CD4-positive, alpha-beta T cell treated with Interleukin-15 for 1 hour (primary cell): ENCODE measurements around the gene KCNH8.

Experiments
- DNase-seq: peaks from one replicate; pipeline ENCODE4 v3.0.0-alpha.2; 2020

Gene KCNH8

DNA sequence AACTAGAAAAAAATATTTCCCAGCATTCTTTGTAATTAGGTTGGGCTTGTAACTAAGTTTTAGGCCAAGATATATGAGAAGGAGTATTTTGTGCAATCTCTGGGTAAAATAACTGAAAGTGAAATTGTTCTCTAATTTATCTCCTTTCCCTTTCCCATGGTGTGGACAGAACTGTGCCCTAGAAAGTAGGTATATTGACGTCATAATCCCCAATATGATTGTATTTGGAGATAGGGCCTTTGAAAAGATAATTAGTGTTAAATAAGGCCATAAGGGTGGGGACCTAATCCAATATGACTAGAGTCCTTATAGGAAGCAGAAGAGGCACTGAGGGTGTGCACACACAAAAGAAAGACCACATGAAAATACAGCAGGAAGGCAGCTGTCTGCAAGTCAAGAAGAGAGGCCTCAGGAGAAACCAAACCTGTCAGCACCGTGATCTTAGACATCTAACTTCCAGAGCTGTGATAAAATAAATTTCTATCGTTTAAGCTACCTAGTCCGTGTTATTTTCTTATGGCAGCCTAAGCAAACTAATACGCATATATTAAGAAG lies 106.6 kb downstream of the KCNH8 start:
- no peak for DNase-seq

- DNase-seq, result no peak
Measured at GRCh38 chr3:19256313-19256712, 108.0 kb downstream of the KCNH8 start.

GRCh38 chr3:19263606-19264005 lies 115.3 kb downstream of the KCNH8 start:
- no peak for DNase-seq

DNA sequence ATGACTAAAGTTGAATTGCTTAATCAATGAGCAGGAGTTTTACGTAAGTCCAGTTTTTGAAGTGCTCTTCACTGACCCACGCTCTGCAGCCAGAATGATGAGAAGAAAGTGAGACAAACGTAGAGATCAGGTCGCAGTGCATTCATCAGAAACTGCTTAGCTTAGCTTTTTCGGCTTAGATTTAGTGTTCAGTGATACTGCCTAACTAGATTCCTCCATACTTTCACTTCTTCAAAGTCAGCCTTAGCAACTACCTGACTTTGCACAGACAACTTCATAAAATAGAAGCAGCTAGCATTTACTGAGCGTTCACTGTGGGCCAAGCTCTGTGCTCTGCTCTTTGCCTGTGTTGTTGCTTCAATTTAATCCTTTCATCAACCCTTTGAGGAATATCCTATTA lies 116.1 kb downstream of the KCNH8 start:
- no peak for DNase-seq

GRCh38 chr3:19267040-19267439 lies 118.7 kb downstream of the KCNH8 start:
- DNase-seq, result no peak

- no peak for DNase-seq
Measured at GRCh38 chr3:19270481-19270880, 122.2 kb downstream of the KCNH8 start.

GRCh38 chr3:19272296-19272695 lies 124.0 kb downstream of the KCNH8 start:
- DNase-seq, result no peak

- DNase-seq, result no peak
Measured at GRCh38 chr3:19273091-19273490, 124.8 kb downstream of the KCNH8 start.

DNA sequence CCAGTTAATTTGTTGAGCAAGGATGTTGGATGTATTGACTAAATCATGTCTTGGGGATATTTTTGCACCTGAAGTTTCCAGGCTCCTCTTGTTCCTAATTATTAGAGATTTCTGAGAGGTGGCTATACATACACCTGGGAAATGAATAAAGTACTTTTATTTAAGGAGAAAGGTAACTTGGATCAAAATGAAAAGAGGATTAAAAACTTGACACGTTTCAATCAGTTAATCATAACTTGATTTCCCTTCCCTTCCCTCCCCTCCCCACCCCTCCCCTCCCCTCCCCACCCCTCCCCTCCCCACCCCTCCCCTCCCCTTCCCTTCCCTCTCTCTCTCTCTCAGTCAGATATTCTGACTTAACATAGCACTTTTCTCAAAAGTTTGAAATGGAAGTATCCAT lies 126.3 kb downstream of the KCNH8 start:
- no peak for DNase-seq

- DNase-seq, result no peak
Measured at GRCh38 chr3:19284974-19285373, 136.7 kb downstream of the KCNH8 start.

GRCh38 chr3:19293295-19293694 lies 145.0 kb downstream of the KCNH8 start:
- no peak for DNase-seq

DNA sequence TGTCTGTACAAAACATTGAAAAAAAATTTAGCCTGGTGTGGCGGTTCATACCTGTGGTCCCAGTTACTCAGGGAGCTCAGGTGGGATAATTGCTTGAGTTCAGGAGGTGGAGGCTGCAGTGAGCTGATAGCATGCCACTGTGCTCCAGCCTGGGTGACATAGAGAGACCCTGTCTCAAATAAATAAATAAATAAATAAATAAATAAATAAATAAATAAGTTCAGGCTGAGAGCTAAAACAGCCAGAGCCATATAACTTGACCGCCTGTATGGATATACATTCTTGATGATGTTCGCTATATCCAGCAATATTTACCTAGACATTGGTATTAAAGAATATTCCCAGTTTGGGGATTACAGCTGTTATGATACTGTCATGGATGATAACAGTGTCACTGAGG lies 146.9 kb downstream of the KCNH8 start:
- DNase-seq, result no peak

DNA sequence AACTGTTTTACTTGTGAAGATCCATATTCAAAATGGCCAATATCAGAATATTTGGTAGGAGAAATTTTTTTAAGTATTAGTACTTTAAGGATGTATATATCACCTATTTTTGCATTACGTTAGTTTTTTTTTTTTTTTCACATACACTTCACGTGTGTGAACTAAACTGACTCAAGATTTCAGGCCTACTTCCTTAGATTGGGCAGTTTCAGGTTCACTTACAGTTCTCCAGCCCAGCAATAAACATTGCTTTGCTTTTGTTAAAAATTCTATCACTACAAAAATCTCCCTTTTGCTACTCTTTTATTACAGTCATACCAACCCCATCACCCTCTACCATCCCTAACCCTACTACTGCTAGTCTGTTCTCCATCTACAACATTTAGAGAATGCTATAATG lies 183.6 kb downstream of the KCNH8 start:
- DNase-seq, result no peak

- DNase-seq, result no peak
Measured at GRCh38 chr3:19334120-19334519, 185.8 kb downstream of the KCNH8 start.

DNA sequence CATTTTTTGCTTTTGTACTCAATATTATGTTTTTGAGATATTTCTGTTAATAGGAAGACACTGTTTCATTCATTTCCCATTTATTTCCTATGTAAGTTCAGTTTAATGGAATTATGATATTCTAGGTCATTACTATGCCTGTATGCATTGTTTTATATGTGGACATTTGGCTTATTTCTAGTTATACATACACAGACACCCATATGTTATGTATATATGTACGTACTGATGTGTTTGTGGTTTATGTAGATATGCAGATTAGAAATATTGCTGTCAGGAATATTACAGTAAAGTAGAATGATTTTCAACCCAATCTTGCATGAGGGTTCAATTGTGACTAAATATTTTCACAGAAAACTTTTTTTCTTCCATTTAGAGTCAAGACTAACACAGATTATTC lies 190.5 kb downstream of the KCNH8 start:
- no peak for DNase-seq

- DNase-seq, result no peak
Measured at GRCh38 chr3:19342389-19342788, 194.1 kb downstream of the KCNH8 start.

DNA sequence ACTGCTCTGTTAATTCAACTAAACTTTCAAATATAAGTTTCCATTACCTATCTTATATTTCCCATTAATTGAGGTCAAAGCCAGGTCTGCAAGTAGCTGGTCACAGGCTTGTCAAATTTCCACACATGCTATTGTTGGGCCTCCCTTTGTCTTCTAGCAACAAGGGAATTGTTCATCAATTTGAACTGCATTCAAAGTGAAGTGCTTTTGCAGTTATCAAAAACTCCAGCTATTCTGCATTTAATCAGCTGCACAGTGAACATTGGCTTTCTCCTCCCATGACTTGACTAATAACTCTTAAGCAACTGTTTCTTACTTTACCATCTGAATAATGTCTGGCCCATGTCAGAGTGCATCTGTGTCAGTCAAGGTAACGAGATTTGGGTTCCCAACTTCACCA lies 198.4 kb downstream of the KCNH8 start:
- no peak for DNase-seq

GRCh38 chr3:19347671-19348070 lies 199.4 kb downstream of the KCNH8 start:
- DNase-seq, result peak; percentile 30

GRCh38 chr3:19348500-19348899 lies 200.2 kb downstream of the KCNH8 start:
- DNase-seq, result no peak

GRCh38 chr3:19348941-19349564 lies 200.7 kb downstream of the KCNH8 start:
- peak; percentile 17 for DNase-seq

DNA sequence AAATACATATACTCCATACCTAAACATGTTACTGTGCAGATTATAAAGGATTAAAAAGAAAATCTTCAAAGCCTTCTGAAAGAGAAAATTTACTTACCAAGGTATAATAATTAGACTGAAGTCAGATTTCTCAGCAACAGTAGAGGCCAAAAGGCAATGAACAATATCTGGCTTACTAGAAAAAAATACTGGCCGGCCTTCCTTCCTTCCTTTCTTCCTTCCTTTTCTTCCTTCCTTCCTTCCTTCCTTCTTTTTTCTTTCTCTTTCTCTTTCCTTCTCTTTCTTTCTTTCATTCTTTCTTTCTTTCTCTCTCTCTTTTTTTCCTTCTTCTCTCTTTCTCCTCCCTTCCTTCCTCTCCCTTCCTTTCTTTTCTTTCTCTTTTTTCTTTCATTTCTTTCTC lies 209.6 kb downstream of the KCNH8 start:
- DNase-seq, result no peak

DNA sequence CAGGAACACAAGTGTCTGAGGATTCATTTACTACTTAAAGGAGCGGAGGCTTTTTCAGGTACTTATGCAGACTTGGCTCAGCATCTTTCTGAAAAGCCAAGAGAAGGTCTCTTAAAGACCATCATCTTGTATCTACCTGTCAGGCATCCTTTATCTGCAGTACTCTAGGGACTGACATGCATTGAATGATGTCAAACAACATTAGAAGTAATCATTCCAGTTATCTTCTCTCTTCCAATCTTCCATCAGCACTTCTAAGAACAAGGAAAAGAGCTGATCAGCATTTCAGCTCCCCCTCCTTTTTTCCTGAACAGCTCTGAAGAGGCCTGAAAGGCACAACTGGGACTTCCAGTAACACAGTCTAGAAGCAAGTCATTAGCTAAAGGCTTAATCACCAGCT lies 214.8 kb downstream of the KCNH8 start:
- no peak for DNase-seq

DNA sequence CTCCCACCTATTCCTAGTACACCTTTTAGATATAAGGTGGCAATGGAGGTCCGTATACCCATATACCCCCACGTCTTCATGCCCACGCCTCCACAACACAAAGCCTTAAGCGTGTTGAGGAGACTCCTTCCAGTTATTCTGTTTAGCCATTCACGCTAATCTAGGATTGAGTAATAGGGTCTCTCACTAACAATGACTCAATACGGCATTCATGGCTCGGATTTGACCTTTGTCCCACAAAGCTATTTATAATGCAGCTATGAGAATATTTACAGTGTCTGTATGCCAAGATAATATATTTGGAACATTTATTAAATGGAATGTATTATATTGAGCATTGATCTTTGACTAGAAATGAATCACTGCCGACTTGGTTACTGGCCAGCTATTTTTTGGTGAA lies 215.8 kb downstream of the KCNH8 start:
- DNase-seq, result no peak

DNA sequence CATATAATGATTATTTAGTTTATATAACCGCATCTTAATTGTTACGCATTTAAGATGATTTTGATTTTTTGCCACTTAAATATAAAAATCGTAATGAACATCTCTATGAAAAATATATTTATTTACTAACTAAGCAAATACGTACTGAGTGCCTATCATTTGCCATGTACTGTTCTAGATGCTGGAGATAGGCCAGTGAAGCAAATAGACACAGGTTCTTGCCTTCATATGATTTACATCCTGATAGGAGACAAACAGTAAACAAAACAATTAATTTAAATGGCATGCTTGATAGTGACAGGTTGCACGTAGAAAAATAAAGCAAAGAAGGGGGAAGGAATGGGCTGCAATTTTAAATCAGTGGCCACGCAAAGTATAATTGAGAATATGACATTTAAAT lies 217.2 kb downstream of the KCNH8 start:
- no peak for DNase-seq

- no peak for DNase-seq
Measured at GRCh38 chr3:19384868-19385267, 236.6 kb downstream of the KCNH8 start.
